Fibroblast of lung (primary cell): ENCODE results near the gene GJC3. TPM values are rescaled to one million over a fixed set of nuclear protein-coding genes. Genes with fewer than 3 reads are reported as not detected.
A peak's percentile ranks its signal among the peaks of the same experiment; 100 is the strongest.
"Not testable (repeated sequence)": the region's sequence is repeated elsewhere in the genome, so short reads cannot be mapped to it uniquely, and the experiment has no call there.

Experiments
- DNase-seq, 2 donors: peaks; one replicate each; pipeline versions ENCODE4 v3.0.0 to v3.0.0-alpha.2; 2010; ENCODE audit warnings: low read depth in 2 of 2
- H2AFZ ChIP-seq: 2 replicates; pipeline ENCODE4 v1.5.1; 2012; ENCODE audit warnings: low read length, control low read depth, inconsistent platforms
- H3K27ac ChIP-seq: 2 replicates; pipeline ENCODE4 v1.5.1; 2011; ENCODE audit warnings: low read length, control low read depth; ENCODE audit not compliant: insufficient read depth
- H3K27me3 ChIP-seq: 2 replicates; pipeline ENCODE4 v1.5.1; 2011; ENCODE audit warnings: mild to moderate bottlenecking, low read length; ENCODE audit not compliant: control insufficient read depth, insufficient read depth
- H3K36me3 ChIP-seq: 2 replicates; pipeline ENCODE4 v1.5.1; 2011; ENCODE audit warnings: low read length; ENCODE audit not compliant: control insufficient read depth, insufficient read depth
- H3K4me1 ChIP-seq: 2 replicates; pipeline ENCODE4 v1.5.1; 2011; ENCODE audit warnings: low read length; ENCODE audit not compliant: control insufficient read depth, insufficient read depth; ENCODE audit errors: extremely low read depth
- H3K4me2 ChIP-seq: 2 replicates; pipeline ENCODE4 v1.5.1; 2011; ENCODE audit warnings: low read length, control low read depth; ENCODE audit not compliant: insufficient read depth; ENCODE audit errors: extremely low read depth
- H3K4me3 ChIP-seq, 4 experiments: fragments of 200-600 bp in 1 of 4; sonication (generic) in 1 of 4; replicated peaks in 1 of 4; 2 replicates each; pipeline ENCODE4 v1.5.1; 2011 to 2016; ENCODE audit warnings: low read length in 4 of 4, low read depth in 3 of 4, mild to moderate bottlenecking in 3 of 4, control low read depth in 2 of 4, inconsistent platforms in 1 of 4, mixed read lengths in 1 of 4; ENCODE audit not compliant: insufficient read depth in 1 of 4; ENCODE audit errors: control extremely low read depth in 1 of 4
- H3K79me2 ChIP-seq: 2 replicates; pipeline ENCODE4 v1.5.1; 2012; ENCODE audit warnings: mild to moderate bottlenecking, low read length, inconsistent platforms; ENCODE audit not compliant: control insufficient read depth, insufficient read depth
- H3K9ac ChIP-seq: 2 replicates; pipeline ENCODE4 v1.5.1; 2011; ENCODE audit warnings: mild to moderate bottlenecking, low read length, control low read depth; ENCODE audit not compliant: insufficient read depth
- H3K9me3 ChIP-seq: 2 replicates; pipeline ENCODE4 v1.5.1; 2012; ENCODE audit warnings: low read depth, low read length; ENCODE audit not compliant: control insufficient read depth, insufficient read depth
- H4K20me1 ChIP-seq: 2 replicates; pipeline ENCODE4 v1.5.1; 2011; ENCODE audit warnings: low read length; ENCODE audit not compliant: control insufficient read depth, insufficient read depth; ENCODE audit errors: extremely low read depth
- EZH2 ChIP-seq: IDR thresholded peaks from 2 replicates; pipeline ENCODE4 v1.5.1; 2012; ENCODE audit warnings: low read length, control low read depth, mild to moderate bottlenecking; ENCODE audit errors: missing control alignments
- polyA plus RNA-seq, 2 donors: library from polyadenylated mRNA; depleted of rRNA in 1 of 2; stranded (reverse) in 1 of 2; unstranded in 1 of 2; fragments of >200 nt; gene quantifications; 2 replicates each; pipeline ENCODE4 v1.2.1, GENCODE V29; 2011 to 2012; ENCODE audit warnings: missing spikeins in 1 of 2
- total RNA-seq: library from RNA; depleted of rRNA; stranded (reverse); fragments of >200 nt; gene quantifications from 2 replicates; pipeline ENCODE4 v1.2.1, GENCODE V29; 2014
- TF ChIP-seq, protein P1 (sequence below), 2 donors: IDR thresholded peaks in 1 of 2; conservative IDR thresholded peaks in 1 of 2; 1 replicate in 1 of 2; 2 replicates in 1 of 2; pipeline ENCODE4 v1.5.1; 2011 to 2012; ENCODE audit warnings: low read length in 2 of 2, control low read depth in 1 of 2, inconsistent platforms in 1 of 2, low read depth in 1 of 2, mild to moderate bottlenecking in 1 of 2

Gene GJC3
- total and polyA plus RNA-seq, 2 donors (not counting 1 experiment from before 2014, with no cell fraction given): not detected

DNA sequence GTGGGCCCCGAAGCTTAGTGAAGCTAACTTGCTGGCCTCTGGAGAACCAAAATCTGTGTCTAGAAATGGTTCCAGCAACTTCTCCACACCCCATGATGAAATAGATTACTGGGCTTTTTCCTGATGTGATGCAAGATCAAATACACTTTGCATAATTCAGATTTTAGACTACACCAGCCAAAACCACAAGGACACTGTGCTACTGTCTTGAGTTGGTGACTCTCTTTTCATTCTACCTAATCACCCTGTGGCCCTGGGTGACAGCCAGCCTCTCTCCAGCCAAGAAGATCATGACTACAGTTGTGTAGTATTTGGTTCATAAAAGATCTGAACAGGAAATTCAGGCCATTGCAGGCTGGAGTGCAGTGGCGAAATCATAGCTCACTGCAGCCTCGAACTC is 24.2 kb upstream of the GJC3 start:
- Histone ChIP-seq H3K79me2 (no peaks in the 10 kb centered on the region), H3K27ac (no peak overlapping the region), H3K4me3 (no peak overlapping the region), H2AFZ (no peak overlapping the region), H4K20me1 (no peaks in the 10 kb centered on the region), H3K27me3 (no peaks in the 10 kb centered on the region), H3K9me3 (no peaks in the 10 kb centered on the region), H3K36me3 (no peaks in the 10 kb centered on the region), H3K9ac (no peak overlapping the region), H3K4me1 (no peaks in the 10 kb centered on the region), H3K4me2 (no peak overlapping the region)
- DNase-seq: peak; percentile 11 to 40
- TF ChIP-seq EZH2: no peak
- TF ChIP-seq, protein P1, sequence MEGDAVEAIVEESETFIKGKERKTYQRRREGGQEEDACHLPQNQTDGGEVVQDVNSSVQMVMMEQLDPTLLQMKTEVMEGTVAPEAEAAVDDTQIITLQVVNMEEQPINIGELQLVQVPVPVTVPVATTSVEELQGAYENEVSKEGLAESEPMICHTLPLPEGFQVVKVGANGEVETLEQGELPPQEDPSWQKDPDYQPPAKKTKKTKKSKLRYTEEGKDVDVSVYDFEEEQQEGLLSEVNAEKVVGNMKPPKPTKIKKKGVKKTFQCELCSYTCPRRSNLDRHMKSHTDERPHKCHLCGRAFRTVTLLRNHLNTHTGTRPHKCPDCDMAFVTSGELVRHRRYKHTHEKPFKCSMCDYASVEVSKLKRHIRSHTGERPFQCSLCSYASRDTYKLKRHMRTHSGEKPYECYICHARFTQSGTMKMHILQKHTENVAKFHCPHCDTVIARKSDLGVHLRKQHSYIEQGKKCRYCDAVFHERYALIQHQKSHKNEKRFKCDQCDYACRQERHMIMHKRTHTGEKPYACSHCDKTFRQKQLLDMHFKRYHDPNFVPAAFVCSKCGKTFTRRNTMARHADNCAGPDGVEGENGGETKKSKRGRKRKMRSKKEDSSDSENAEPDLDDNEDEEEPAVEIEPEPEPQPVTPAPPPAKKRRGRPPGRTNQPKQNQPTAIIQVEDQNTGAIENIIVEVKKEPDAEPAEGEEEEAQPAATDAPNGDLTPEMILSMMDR (conservative IDR thresholded peaks at IDR 0.05 in 1 of 2, IDR thresholded peaks at IDR 0.05 in 1 of 2; ENCODE audit: low read depth in 1 of 2, low read length in 2 of 2): no peak

DNA sequence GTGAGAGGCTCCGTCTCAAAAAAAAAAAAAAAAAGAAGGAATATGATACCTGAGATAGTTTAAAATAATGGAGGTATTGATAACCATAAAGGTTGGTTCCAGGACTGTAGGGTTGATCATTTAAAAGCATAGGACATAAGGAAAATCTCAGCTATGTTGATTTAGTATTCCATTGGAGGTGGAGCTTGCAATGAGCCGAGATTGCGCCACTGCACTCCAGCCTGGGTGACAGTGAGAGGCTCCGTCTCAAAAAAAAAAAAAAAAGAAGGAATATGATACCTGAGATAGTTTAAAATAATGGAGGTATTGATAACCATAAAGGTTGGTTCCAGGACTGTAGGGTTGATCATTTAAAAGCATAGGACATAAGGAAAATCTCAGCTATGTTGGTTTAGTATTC is 23.2 kb upstream of the GJC3 start:
- not testable (repeated sequence) for H3K27me3 ChIP-seq, H3K9me3 ChIP-seq, H3K79me2 ChIP-seq, H3K27ac ChIP-seq, H4K20me1 ChIP-seq, H3K4me3 ChIP-seq, H3K9ac ChIP-seq, H3K36me3 ChIP-seq, H3K4me2 ChIP-seq, H2AFZ ChIP-seq, DNase-seq, H3K4me1 ChIP-seq

DNA sequence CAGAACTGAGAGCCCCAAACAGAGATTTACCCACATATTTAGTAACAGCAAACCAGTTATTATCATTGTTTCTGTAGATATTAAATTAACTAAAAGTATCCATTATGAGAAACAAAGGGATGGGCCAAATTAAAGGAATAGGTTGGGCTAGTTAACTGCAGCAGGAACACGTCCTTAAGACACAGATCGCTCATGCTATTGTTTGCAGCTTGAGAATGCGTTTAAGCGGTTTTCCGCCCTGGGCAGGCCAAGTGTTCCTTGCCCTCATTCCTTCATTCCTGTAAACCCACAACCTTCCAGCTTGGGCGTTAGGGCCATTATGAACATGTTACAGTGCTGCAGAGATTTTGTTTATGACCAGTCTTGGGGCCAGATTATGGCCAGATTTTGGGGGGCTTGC is 21.4 kb upstream of the GJC3 start:
- not testable (repeated sequence) for H2AFZ ChIP-seq, H3K9ac ChIP-seq, DNase-seq, H3K4me3 ChIP-seq, H3K9me3 ChIP-seq, H4K20me1 ChIP-seq, H3K36me3 ChIP-seq, H3K4me1 ChIP-seq, H3K4me2 ChIP-seq, H3K79me2 ChIP-seq, H3K27ac ChIP-seq, H3K27me3 ChIP-seq

DNA sequence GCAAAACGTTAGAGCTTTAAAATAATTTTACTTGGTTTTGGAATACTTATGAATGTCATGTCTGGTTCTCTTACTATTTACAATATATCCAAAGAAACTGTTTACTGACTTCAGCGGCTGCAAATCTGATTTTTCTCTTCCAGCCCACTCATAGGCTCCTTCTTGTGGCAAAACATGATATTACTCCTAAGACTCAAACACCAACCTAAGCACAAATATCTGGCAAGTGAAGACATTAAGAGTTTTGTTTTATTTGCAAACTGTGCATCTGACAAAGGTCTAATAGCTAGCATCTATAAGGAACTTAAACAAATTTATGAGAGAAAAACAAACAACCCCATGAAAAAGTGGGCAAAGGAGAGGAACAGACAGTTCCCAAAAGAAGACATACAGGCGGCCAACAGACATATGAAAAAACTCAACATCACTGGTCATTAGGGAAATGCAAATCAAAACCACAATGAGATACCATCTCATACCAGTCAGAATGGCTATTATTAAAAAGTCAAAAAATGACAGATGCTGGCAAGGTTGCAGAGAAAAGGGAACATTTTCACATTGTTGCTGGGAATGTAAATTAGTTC is 20.3 kb upstream of the GJC3 start:
- Histone ChIP-seq H3K4me1 (no peaks in the 10 kb centered on the region), H3K9me3 (no peaks in the 10 kb centered on the region), H3K79me2 (no peaks in the 10 kb centered on the region), H2AFZ (no peak overlapping the region), H3K36me3 (no peaks in the 10 kb centered on the region), H3K9ac (no peak overlapping the region), H3K27me3 (no peaks in the 10 kb centered on the region), H3K4me3 (no peak overlapping the region), H3K27ac (no peak overlapping the region), H4K20me1 (no peaks in the 10 kb centered on the region), H3K4me2 (no peak overlapping the region)
- TF ChIP-seq, protein P1 (conservative IDR thresholded peaks at IDR 0.05 in 1 of 2, IDR thresholded peaks at IDR 0.05 in 1 of 2; ENCODE audit: low read depth in 1 of 2, low read length in 2 of 2): peak; percentile 37 to 50
- no peak for TF ChIP-seq EZH2
- peak; percentile 4 to 24 for DNase-seq
